ENCODE results near the gene QRFP. TPM values are rescaled to one million over a fixed set of nuclear protein-coding genes. Genes with fewer than 3 reads are reported as not detected.

QRFP gene
- total and polyA plus RNA-seq, 2 of the 8 experiments (the other 6 are each of a cell fraction or from before 2014, with no cell fraction given), result not detected

GRCh38 chr9:130895481-130896232 is 955 bp downstream of the QRFP start (continued):
- TF ChIP-seq, protein P1, sequence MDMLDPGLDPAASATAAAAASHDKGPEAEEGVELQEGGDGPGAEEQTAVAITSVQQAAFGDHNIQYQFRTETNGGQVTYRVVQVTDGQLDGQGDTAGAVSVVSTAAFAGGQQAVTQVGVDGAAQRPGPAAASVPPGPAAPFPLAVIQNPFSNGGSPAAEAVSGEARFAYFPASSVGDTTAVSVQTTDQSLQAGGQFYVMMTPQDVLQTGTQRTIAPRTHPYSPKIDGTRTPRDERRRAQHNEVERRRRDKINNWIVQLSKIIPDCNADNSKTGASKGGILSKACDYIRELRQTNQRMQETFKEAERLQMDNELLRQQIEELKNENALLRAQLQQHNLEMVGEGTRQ (IDR thresholded peaks at IDR 0.05; ENCODE audit: low read length), result no peak
- TF ChIP-seq TCF12 (IDR thresholded peaks at IDR 0.05; ENCODE audit: low read depth, low read length), result no peak

All from H1 (cell line).